SK-N-SH (cell line): ENCODE results near the gene SLC39A7. TPM values are rescaled to one million over a fixed set of nuclear protein-coding genes. Genes with fewer than 3 reads are reported as not detected.
A peak's percentile ranks its signal among the peaks of the same experiment; 100 is the strongest.

ENCODE experiments used
- CTCF ChIA-PET: fragments of 300-600, 350-600 bp; formaldehyde crosslinking; extraction: SDS; loops from one replicate; lab custom pipeline; 2021; lab: Yijun Ruan, JAX
- POLR2A ChIA-PET: fragments of 350-600 bp; sonication (Branson Sonifier 250); formaldehyde crosslinking; extraction: SDS; loops from one replicate; lab custom pipeline; 2020; ENCODE audit warnings: antibody characterized with exemption, inconsistent platforms; lab: Yijun Ruan, JAX
- DNase-seq: peaks from one replicate; pipeline ENCODE4 v3.0.0; 2012
- H2AFZ ChIP-seq: fragments of 200-600 bp; sonication (generic); 2 replicates; pipeline ENCODE4 v1.8.1; 2016; ENCODE audit warnings: antibody characterized with exemption, mild to moderate bottlenecking, low read depth
- H3F3A ChIP-seq: fragments of 200-600 bp; sonication (generic); replicated peaks from 2 replicates; pipeline ENCODE3; 2016; ENCODE audit warnings: antibody characterized with exemption, mild to moderate bottlenecking; ENCODE audit not compliant: insufficient read depth
- H3K27ac ChIP-seq, 2 experiments: fragments of 200-500 bp in 1 of 2; fragments of 200-600 bp in 1 of 2; sonication (Bioruptor generic) in 1 of 2; sonication (generic), shearing (Covaris generic) in 1 of 2; 2 replicates each; pipeline versions ENCODE4 v1.5.1 to v1.6.1; 2014 to 2016; ENCODE audit warnings: low read depth in 2 of 2, inconsistent platforms in 1 of 2, low read length in 1 of 2, mild to moderate bottlenecking in 1 of 2, mixed read lengths in 1 of 2
- H3K27me3 ChIP-seq: fragments of 200-600 bp; sonication (generic), shearing (Covaris generic); 2 replicates; pipeline ENCODE4 v1.6.1; 2016; ENCODE audit warnings: mixed run types; ENCODE audit not compliant: insufficient read depth
- H3K36me3 ChIP-seq, 2 experiments: fragments of 200-500 bp in 1 of 2; fragments of 200-600 bp in 1 of 2; sonication (Bioruptor generic) in 1 of 2; sonication (generic) in 1 of 2; replicated peaks in 1 of 2; 2 replicates each; pipeline versions ENCODE3 to v1.5.1; 2014 to 2016; ENCODE audit warnings: low read length in 1 of 2, mild to moderate bottlenecking in 1 of 2; ENCODE audit not compliant: insufficient read depth in 2 of 2, control insufficient read depth in 1 of 2
- H3K4me1 ChIP-seq, 2 experiments: fragments of 200-500 bp in 1 of 2; fragments of 200-600 bp in 1 of 2; sonication (Bioruptor generic) in 1 of 2; sonication (generic), shearing (Covaris generic) in 1 of 2; 2 replicates each; pipeline versions ENCODE4 v1.5.1 to v1.6.1; 2014 to 2016; ENCODE audit warnings: low read depth in 1 of 2, low read length in 1 of 2, mixed run types in 1 of 2; ENCODE audit not compliant: insufficient read depth in 2 of 2, control insufficient read depth in 1 of 2
- H3K4me2 ChIP-seq: fragments of 200-600 bp; sonication (generic), shearing (Covaris generic); 2 replicates; pipeline ENCODE4 v1.6.1; 2017; ENCODE audit warnings: mixed run types
- H3K4me3 ChIP-seq, 2 experiments: fragments of 200-500 bp in 1 of 2; fragments of 200-600 bp in 1 of 2; sonication (Bioruptor generic) in 1 of 2; sonication (generic), shearing (Covaris generic) in 1 of 2; 2 replicates each; pipeline versions ENCODE4 v1.5.1 to v1.8.1; 2014 to 2016; ENCODE audit warnings: low read depth in 2 of 2, inconsistent platforms in 1 of 2, low read length in 1 of 2, mild to moderate bottlenecking in 1 of 2, mixed read lengths in 1 of 2, moderate library complexity in 1 of 2
- H3K79me2 ChIP-seq: fragments of 200-600 bp; sonication (generic); 2 replicates; pipeline ENCODE4 v1.8.1; 2017; ENCODE audit warnings: mild to moderate bottlenecking; ENCODE audit not compliant: insufficient read depth
- H3K9ac ChIP-seq: fragments of 200-600 bp; sonication (generic); 2 replicates; pipeline ENCODE4 v1.6.1; 2017; ENCODE audit warnings: mixed run types
- H3K9me2 ChIP-seq: fragments of 200-600 bp; sonication (generic); 2 replicates; pipeline ENCODE4 v1.6.1; 2017; ENCODE audit warnings: mixed run types
- H3K9me3 ChIP-seq: fragments of 200-600 bp; sonication (generic); 2 replicates; pipeline ENCODE4 v1.6.1; 2017; ENCODE audit warnings: mixed run types, mild to moderate bottlenecking, moderate library complexity
- H4K20me1 ChIP-seq: fragments of 200-600 bp; sonication (generic); 2 replicates; pipeline ENCODE4 v1.6.1; 2017; ENCODE audit warnings: mild to moderate bottlenecking, mixed run types; ENCODE audit not compliant: insufficient read depth
- CHD2 ChIP-seq: fragments of 150-350 bp; IDR thresholded peaks from 2 replicates; pipeline ENCODE4 v1.6.1; 2018; ENCODE audit warnings: low read length; ENCODE audit not compliant: partially characterized antibody
- FOSL2 ChIP-seq: IDR thresholded peaks from 2 replicates; pipeline ENCODE4 v1.4.0; 2012; ENCODE audit warnings: low read depth, mild to moderate bottlenecking, moderate library complexity, borderline replicate concordance
- GATA2 ChIP-seq: sonication (generic); formaldehyde crosslinking; IDR thresholded peaks from 2 replicates; pipeline ENCODE4 v1.5.0; 2020; ENCODE audit warnings: mild to moderate bottlenecking, missing genetic modification reagents
- IRF3 ChIP-seq: fragments of 150-350 bp; IDR thresholded peaks from 2 replicates; pipeline ENCODE4 v1.6.1; 2016; ENCODE audit warnings: mild to moderate bottlenecking, low read depth, low read length
- MEF2A ChIP-seq: IDR thresholded peaks from 2 replicates; pipeline ENCODE4 v1.4.0; 2012; ENCODE audit warnings: low read depth, borderline replicate concordance
- MXI1 ChIP-seq: IDR thresholded peaks from 2 replicates; pipeline ENCODE4 v1.6.1; 2012; ENCODE audit warnings: mild to moderate bottlenecking, low read depth, low read length, improper control_type of control experiment
- NRF1 ChIP-seq: IDR thresholded peaks from 2 replicates; pipeline ENCODE4 v1.6.1; 2012; ENCODE audit warnings: low read depth, mild to moderate bottlenecking, low read length
- POLR2AphosphoS5 ChIP-seq: IDR thresholded peaks from 2 replicates; pipeline ENCODE4 v1.6.1; 2012; ENCODE audit warnings: low read depth, low read length
- SIN3A ChIP-seq: IDR thresholded peaks from 2 replicates; pipeline ENCODE4 v1.6.1; 2012; ENCODE audit warnings: low read depth, mild to moderate bottlenecking, low read length, moderate library complexity, borderline replicate concordance
- SMC3 ChIP-seq: IDR thresholded peaks from 2 replicates; pipeline ENCODE4 v1.6.1; 2012; ENCODE audit warnings: low read depth, low read length, improper control_type of control experiment
- TAF1 ChIP-seq: IDR thresholded peaks from 2 replicates; pipeline ENCODE4 v1.6.1; 2012; ENCODE audit warnings: low read depth, mild to moderate bottlenecking, low read length, moderate library complexity, borderline replicate concordance
- TCF12 ChIP-seq: IDR thresholded peaks from 2 replicates; pipeline ENCODE4 v1.4.0; 2012
- WGBS: methylation state at CpG from one replicate; pipeline ENCODE4 v1.1.6; 2017; ENCODE audit warnings: low lambda C conversion rate; 5-methylcytosine and 5-hydroxymethylcytosine counted together
- polyA plus RNA-seq, 3 experiments: library from polyadenylated mRNA; depleted of rRNA; stranded (reverse); fragments of >200 nt; gene quantifications; 2 replicates each; pipeline ENCODE4 v1.2.3, GENCODE V29; 2012
- TF ChIP-seq, protein P1 (sequence below): fragments of 150-350 bp; IDR thresholded peaks from 2 replicates; pipeline ENCODE4 v1.6.1; 2017; ENCODE audit warnings: antibody characterized with exemption, low read length, low read depth, borderline replicate concordance
- TF ChIP-seq, protein P2 (sequence below): IDR thresholded peaks from 2 replicates; pipeline ENCODE4 v1.4.0; 2012; ENCODE audit warnings: low read depth, borderline replicate concordance
- TF ChIP-seq, protein P3 (sequence below): fragments of 200-600 bp; sonication (generic); IDR thresholded peaks from 2 replicates; pipeline ENCODE4 v1.6.1; 2017; ENCODE audit warnings: antibody characterized with exemption, mild to moderate bottlenecking, moderate library complexity

SLC39A7 gene
- polyA plus RNA-seq, 1 of the 3 experiments (the other 2 are of a cell fraction) = 129 TPM

DNA sequence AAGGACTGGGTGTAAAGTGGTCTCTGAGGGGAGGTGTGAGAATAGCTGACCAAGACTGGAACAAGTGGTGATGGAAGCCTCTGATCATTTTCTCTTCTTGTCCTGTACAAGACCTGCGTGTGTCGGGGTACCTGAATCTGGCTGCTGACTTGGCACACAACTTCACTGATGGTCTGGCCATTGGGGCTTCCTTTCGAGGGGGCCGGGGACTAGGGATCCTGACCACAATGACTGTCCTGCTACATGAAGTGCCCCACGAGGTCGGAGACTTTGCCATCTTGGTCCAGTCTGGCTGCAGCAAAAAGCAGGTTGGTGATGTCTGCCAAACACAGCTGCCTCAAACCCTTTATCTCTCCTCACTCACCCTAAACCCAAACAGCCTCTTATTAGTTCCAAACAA, 2.1 kb downstream of the SLC39A7 start (continued):
- TF ChIP-seq SMC3 = no peak
- TF ChIP-seq, all 33 proteins: peak for 0

- Histone ChIP-seq H3F3A (peaks cover 18% of the 10 kb centered on the region), H3K4me2 (peak overlapping the region; percentile 98; the same call in 1 of the 2 replicates), H2AFZ (no peak overlapping the region), H3K27ac (peak overlapping the region; percentile 1 to 2; a peak in 2 of 4 replicates), H3K4me1 (peaks cover 28 to 45% of the 10 kb centered on the region in 2 experiments; a peak in 3 of 4 replicates), H3K4me3 (no peak overlapping the region), H3K27me3 (no peaks in the 10 kb centered on the region)
- WGBS = 85% methylated on average over 6 of the region's 7 CpGs
- CTCF ChIA-PET = no interaction called here
- no peak for DNase-seq
- no peak for TF ChIP-seq SIN3A
- TF ChIP-seq, all 33 proteins: peak for 0
- Histone ChIP-seq H3K9me2 (no peaks in the 10 kb centered on the region), H4K20me1 (peaks cover 11% of the 10 kb centered on the region; the same call in 1 of the 2 replicates), H3K9ac (no peak overlapping the region), H3K9me3 (no peaks in the 10 kb centered on the region), H3K36me3 (peaks cover 17 to 20% of the 10 kb centered on the region in 2 experiments), H3K79me2 (peaks cover 60% of the 10 kb centered on the region)
- POLR2A ChIA-PET = no interaction called here
Measured at GRCh38 chr6:33203443-33204164, 2.9 kb downstream of the SLC39A7 start.

GRCh38 chr6:33204165-33204414, 3.4 kb downstream of the SLC39A7 start:
- ChIA-PET CTCF (interaction anchor here (1.0 to 2.4 kb wide), 3 partner anchors 8 to 189 kb away, joined by 3 to 16 read pairs (median 4); no protein-coding TSS in a partner anchor), POLR2A (interaction anchor here (1.0 to 1.3 kb wide), 2 partner anchors 44 to 232 kb away, joined by 5 to 7 read pairs; no protein-coding TSS in a partner anchor)
- Histone ChIP-seq H3K36me3 (peaks cover 17 to 20% of the 10 kb centered on the region in 2 experiments), H3F3A (peaks cover 21% of the 10 kb centered on the region), H3K9me3 (no peaks in the 10 kb centered on the region), H3K4me1 (peaks cover 28 to 42% of the 10 kb centered on the region in 2 experiments), H3K4me2 (peak overlapping the region; percentile 98; the same call in 1 of the 2 replicates), H4K20me1 (peaks cover 6% of the 10 kb centered on the region; the same call in 1 of the 2 replicates), H3K27ac (peak overlapping the region; percentile 1 to 2; a peak in 2 of 4 replicates), H3K9ac (no peak overlapping the region), H3K79me2 (peaks cover 59% of the 10 kb centered on the region), H3K27me3 (no peaks in the 10 kb centered on the region), H3K4me3 (0 out of 4 replicates have a peak overlapping the region, but pooled peaks of 1 of the 2 experiments have one; percentile 78), H2AFZ (no peak overlapping the region), H3K9me2 (no peaks in the 10 kb centered on the region)
- 1% methylated on average over 4 of the region's 4 CpGs for WGBS
- no peak for DNase-seq
- TF ChIP-seq, protein P1, sequence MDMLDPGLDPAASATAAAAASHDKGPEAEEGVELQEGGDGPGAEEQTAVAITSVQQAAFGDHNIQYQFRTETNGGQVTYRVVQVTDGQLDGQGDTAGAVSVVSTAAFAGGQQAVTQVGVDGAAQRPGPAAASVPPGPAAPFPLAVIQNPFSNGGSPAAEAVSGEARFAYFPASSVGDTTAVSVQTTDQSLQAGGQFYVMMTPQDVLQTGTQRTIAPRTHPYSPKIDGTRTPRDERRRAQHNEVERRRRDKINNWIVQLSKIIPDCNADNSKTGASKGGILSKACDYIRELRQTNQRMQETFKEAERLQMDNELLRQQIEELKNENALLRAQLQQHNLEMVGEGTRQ = no peak
- TF ChIP-seq IRF3 (no peak), TCF12 (no peak), POLR2AphosphoS5 (no peak), GATA2 (CRISPR knock-in tag) (no peak), SIN3A (no peak), MEF2A (no peak), NRF1 (no peak), MXI1 (no peak), CHD2 (no peak), TAF1 (no peak), FOSL2 (no peak)
- TF ChIP-seq, protein P2, sequence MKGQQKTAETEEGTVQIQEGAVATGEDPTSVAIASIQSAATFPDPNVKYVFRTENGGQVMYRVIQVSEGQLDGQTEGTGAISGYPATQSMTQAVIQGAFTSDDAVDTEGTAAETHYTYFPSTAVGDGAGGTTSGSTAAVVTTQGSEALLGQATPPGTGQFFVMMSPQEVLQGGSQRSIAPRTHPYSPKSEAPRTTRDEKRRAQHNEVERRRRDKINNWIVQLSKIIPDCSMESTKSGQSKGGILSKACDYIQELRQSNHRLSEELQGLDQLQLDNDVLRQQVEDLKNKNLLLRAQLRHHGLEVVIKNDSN = no peak
- TF ChIP-seq, protein P3, sequence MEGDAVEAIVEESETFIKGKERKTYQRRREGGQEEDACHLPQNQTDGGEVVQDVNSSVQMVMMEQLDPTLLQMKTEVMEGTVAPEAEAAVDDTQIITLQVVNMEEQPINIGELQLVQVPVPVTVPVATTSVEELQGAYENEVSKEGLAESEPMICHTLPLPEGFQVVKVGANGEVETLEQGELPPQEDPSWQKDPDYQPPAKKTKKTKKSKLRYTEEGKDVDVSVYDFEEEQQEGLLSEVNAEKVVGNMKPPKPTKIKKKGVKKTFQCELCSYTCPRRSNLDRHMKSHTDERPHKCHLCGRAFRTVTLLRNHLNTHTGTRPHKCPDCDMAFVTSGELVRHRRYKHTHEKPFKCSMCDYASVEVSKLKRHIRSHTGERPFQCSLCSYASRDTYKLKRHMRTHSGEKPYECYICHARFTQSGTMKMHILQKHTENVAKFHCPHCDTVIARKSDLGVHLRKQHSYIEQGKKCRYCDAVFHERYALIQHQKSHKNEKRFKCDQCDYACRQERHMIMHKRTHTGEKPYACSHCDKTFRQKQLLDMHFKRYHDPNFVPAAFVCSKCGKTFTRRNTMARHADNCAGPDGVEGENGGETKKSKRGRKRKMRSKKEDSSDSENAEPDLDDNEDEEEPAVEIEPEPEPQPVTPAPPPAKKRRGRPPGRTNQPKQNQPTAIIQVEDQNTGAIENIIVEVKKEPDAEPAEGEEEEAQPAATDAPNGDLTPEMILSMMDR = no peak
